Transverse colon (tissue), 4 donors: ENCODE results near the gene CARHSP1. TPM values are rescaled to one million over a fixed set of nuclear protein-coding genes. Genes with fewer than 3 reads are reported as not detected.

Source experiments
- DNase-seq: peaks from one replicate; pipeline ENCODE4 v3.0.0-alpha.2; 2019
- H3K27ac ChIP-seq, 4 donors: fragments of 200-600 bp; sonication (generic); 2 replicates each; pipeline ENCODE4 v1.5.1; 2016 to 2018; ENCODE audit warnings: inconsistent platforms in 4 of 4
- H3K27me3 ChIP-seq: fragments of 200-600 bp; sonication (generic); 2 replicates; pipeline ENCODE4 v1.5.1; 2017; ENCODE audit warnings: inconsistent platforms
- H3K36me3 ChIP-seq, 4 donors: fragments of 200-600 bp; sonication (generic); 2 replicates each; pipeline ENCODE4 v1.5.1; 2017 to 2019; ENCODE audit warnings: inconsistent platforms in 4 of 4
- H3K4me1 ChIP-seq, 4 donors: fragments of 200-600 bp; sonication (generic); 2 replicates each; pipeline ENCODE4 v1.5.1; 2017 to 2020; ENCODE audit warnings: inconsistent platforms in 4 of 4
- H3K4me3 ChIP-seq, 4 donors: fragments of 200-600 bp; sonication (generic); 1 replicate in 1 of 4; 2 replicates in 3 of 4; pipeline versions ENCODE4 v1.5.1 to v1.6.1; 2017 to 2019; ENCODE audit warnings: inconsistent platforms in 4 of 4
- H3K9me3 ChIP-seq, 2 donors: fragments of 200-600 bp; sonication (generic); 2 replicates each; pipeline ENCODE4 v1.5.1; 2017 to 2019; ENCODE audit warnings: inconsistent platforms in 2 of 2
- CTCF ChIP-seq, 5 experiments: fragments of 200-600 bp in 3 of 5; fragments of 450-650 bp in 2 of 5; sonication (generic) in 3 of 5; IDR thresholded peaks; 1 replicate in 2 of 5; 2 replicates in 3 of 5; pipeline ENCODE4 v1.5.1; 2016 to 2017; ENCODE audit warnings: antibody characterized with exemption in 5 of 5, inconsistent platforms in 3 of 5, mild to moderate bottlenecking in 2 of 5, moderate library complexity in 1 of 5
- EP300 ChIP-seq: sonication (generic); formaldehyde crosslinking; IDR thresholded peaks from one replicate; pipeline ENCODE4 v1.6.1; 2017; ENCODE audit warnings: antibody characterized with exemption, low read depth
- POLR2A ChIP-seq: fragments of 450-650 bp; IDR thresholded peaks from one replicate; pipeline ENCODE4 v1.6.1; 2016; ENCODE audit warnings: antibody characterized with exemption, mild to moderate bottlenecking, moderate library complexity
- POLR2AphosphoS5 ChIP-seq, 3 donors: sonication (generic); formaldehyde crosslinking; IDR thresholded peaks; one replicate each; pipeline ENCODE4 v1.6.1; 2016; ENCODE audit warnings: antibody characterized with exemption in 3 of 3
- WGBS, 2 donors: methylation state at CpG; one replicate each; pipeline ENCODE4 v1.1.5; 2018; ENCODE audit warnings: low coverage in 1 of 2; 5-methylcytosine and 5-hydroxymethylcytosine counted together
- in situ Hi-C, 4 donors: fragments of 200-750 bp; cut with MboI; loops; one replicate each; pipeline versions ENCODE4 v1.15.0 to v1.15.1; 2017; ENCODE audit warnings: low sequenced_read_pairs in 3 of 4, low pct_ligation_motif_present in 1 of 4, low pct_unique_long_range_greater_than_20kb in 1 of 4
- intact Hi-C: fragments of 100-400 bp; cut with DNase I; formaldehyde crosslinking; loops from one replicate; pipeline ENCODE4 v1.15.1; 2023; ENCODE audit warnings: low total_unique reads
- total RNA-seq, 4 donors: library from RNA; depleted of rRNA; stranded (reverse); fragments of >200 nt; gene quantifications; one replicate each; pipeline ENCODE4 v1.1.0, GENCODE V29; 2016

CARHSP1 gene
- total RNA-seq, 4 donors from 2014 or later, result 11.6 to 61.7 (median 39.6) TPM

GRCh38 chr16:8862309-8863130 lies 6.3 kb downstream of the CARHSP1 start:
- intact Hi-C loops (no loop called here), in situ Hi-C loops (no loop called here)
- WGBS, 2 donors, result 74 to 80% methylated on average over 10 to 14 of the region's 14 CpGs
- DNase-seq, result no peak
- no peaks in the 10 kb centered on the region for H3K36me3 ChIP-seq
- peaks cover 33 to 65% (median 56%) of the 10 kb centered on the region in 4 donors for H3K4me1 ChIP-seq
- TF ChIP-seq POLR2AphosphoS5 (IDR thresholded peaks at IDR 0.05) (no peak), CTCF (IDR thresholded peaks at IDR 0.05) (no peak), EP300 (no peak), POLR2A (no peak)
- H3K27ac ChIP-seq, result peak overlapping the region; percentile 58 to 71 (median 68)
- no peaks in the 10 kb centered on the region for H3K9me3 ChIP-seq
- H3K27me3 ChIP-seq, result no peaks in the 10 kb centered on the region
- no peak overlapping the region for H3K4me3 ChIP-seq

DNA sequence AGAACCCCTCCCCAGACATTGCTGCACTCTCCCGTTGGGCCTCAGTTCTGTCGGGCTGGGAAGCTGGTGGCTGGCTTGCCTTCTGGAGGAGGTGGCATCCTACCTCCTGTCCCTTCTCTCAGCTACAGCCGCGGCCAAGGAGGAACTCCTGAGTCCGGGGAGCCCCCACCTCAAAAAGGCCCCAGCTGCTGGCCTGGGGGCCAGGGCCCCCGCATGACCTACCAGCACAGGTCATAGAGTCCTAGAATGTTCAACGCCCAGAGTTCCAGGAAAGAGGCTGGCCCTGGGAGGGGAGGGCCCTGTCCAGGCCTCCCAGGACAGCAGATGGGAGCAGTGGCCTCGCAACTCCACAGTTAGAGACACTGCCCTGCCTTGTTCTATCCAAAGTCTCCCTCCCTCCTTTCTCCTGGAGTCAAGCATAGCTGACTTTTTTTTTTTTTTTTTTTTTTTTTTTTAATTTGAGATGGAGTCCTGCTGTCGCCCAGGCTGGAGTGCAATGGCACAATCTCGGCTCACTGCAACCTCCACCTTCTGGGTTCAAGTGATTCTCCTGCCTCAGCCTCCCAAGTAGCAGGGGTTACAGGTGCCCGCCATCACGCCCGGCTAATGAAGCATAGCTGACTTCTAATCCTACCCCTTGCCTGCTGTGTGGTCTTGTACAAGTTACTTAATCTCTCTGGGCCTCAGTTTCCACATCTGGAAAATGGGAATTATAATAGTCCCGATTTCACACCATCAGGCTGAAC lies 7.1 kb downstream of the CARHSP1 start:
- in situ Hi-C loops (no loop called here), intact Hi-C loops (no loop called here)
- Histone ChIP-seq H3K27me3 (no peaks in the 10 kb centered on the region), H3K36me3 (no peaks in the 10 kb centered on the region), H3K4me3 (no peak overlapping the region), H3K27ac (peak overlapping the region; percentile 56 to 76 (median 69)), H3K4me1 (peaks cover 26 to 57% (median 49%) of the 10 kb centered on the region in 4 donors), H3K9me3 (no peaks in the 10 kb centered on the region)
- DNase-seq, result no peak
- TF ChIP-seq CTCF (IDR thresholded peaks at IDR 0.05) (no peak), POLR2A (no peak), POLR2AphosphoS5 (IDR thresholded peaks at IDR 0.05) (no peak), EP300 (no peak)
- 68 to 81% methylated on average over 7 to 11 of the region's 14 CpGs for WGBS, 2 donors

DNA sequence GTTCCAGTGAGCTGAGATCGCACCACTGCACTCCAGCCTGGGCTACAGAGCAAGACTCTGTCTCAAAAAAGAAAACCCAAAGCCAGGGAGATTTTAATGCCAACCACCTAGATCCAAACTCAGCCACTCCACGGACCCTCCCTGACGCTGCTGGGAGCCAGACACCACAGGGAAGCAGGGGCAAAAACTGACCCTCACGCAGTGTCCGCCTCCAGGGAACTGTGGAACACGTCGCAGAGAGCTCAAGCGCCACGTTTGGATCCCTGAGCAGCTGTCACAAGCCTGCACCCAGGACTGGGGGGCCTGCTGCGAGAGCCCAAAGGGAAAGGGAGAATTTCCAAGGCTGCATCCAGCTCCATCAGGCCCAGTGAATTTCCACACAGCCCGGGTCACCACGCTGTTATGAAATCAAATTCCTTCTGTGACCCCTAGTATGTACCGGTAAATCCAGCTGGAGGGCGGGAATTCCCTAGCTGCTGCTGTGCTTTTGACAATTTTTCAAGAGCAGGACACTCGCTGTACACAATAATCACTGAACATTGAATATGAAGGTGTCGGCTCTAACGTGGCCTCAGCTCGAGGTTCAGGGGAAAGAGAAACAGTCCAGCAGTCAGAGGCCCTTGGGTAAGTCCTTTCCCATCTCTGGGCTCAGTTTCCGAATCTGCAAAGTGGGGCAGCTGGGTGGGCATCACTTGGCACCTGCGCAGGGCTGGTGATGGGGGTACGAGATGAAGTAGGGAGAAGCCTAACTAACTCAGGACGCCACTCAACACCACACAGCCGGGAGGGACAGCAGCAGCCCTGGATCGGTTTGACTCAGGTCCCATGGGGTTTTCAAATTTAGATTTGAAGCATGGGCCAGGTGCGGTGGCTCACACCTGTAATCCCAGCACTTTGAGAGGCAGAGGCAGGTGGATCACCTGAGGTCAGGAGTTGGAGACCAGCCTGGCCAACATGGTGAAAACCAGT lies 8.6 kb downstream of the CARHSP1 start:
- Histone ChIP-seq H3K4me3 (no peak overlapping the region), H3K36me3 (peaks cover 0 to 4% (median 0%) of the 10 kb centered on the region in 4 donors), H3K27ac (peak overlapping the region; percentile 18 to 74 (median 46)), H3K9me3 (no peaks in the 10 kb centered on the region), H3K27me3 (no peaks in the 10 kb centered on the region), H3K4me1 (peaks cover 12 to 42% (median 34%) of the 10 kb centered on the region in 4 donors)
- 76% methylated on average over 25 of the region's 25 CpGs; no CpG with 5 or more reads in 1 of the 2 donors for WGBS, 2 donors
- peak; percentile 43 for DNase-seq
- intact Hi-C loops, result loop anchor here (5.0 kb wide), 1 partner anchor 1702 kb away; no protein-coding TSS in a partner anchor
- in situ Hi-C loops, result no loop called here
- TF ChIP-seq EP300 (no peak), POLR2AphosphoS5 (IDR thresholded peaks at IDR 0.05) (peak in 2 of 3 donors; percentile 47 to 50)
